T47D (cell line): Measurements from ENCODE around the gene RCBTB2.
A peak's percentile ranks its signal among the peaks of the same experiment; 100 is the strongest.
"Not testable (repeated sequence)": the region's sequence is repeated elsewhere in the genome, so short reads cannot be mapped to it uniquely, and the experiment has no call there.

Experiments
- DNase-seq, 2 experiments: peaks; one replicate each; pipeline versions ENCODE4 v3.0.0 to v3.0.0-alpha.2; 2011 to 2012; ENCODE audit warnings: low read depth in 1 of 2, low spot score in 1 of 2
- JUND ChIP-seq: IDR thresholded peaks from 2 replicates; pipeline ENCODE4 v1.6.1; 2012; ENCODE audit warnings: low read depth
- in situ Hi-C: cut with HindIII; loops from 2 replicates; pipeline ENCODE4 v1.10.0; 2016; ENCODE audit warnings: low sequenced_read_pairs, low pct_unique_long_range_greater_than_20kb

RCBTB2 gene

GRCh38 chr13:48532506-48533499 lies at the start of gene RCBTB2:
RCBTB2 (minus strand) TSS chr13:48533080; CDS start chr13:48521939, 11,141 bp downstream.
- peak; percentile 88 to 94 for DNase-seq
- no peak for TF ChIP-seq JUND
- in situ Hi-C loops = no loop called here

GRCh38 chr13:48582084-48582483 lies 49.2 kb upstream of the RCBTB2 start:
- no peak for DNase-seq
- no peak for TF ChIP-seq JUND
- in situ Hi-C loops = no loop called here

DNA sequence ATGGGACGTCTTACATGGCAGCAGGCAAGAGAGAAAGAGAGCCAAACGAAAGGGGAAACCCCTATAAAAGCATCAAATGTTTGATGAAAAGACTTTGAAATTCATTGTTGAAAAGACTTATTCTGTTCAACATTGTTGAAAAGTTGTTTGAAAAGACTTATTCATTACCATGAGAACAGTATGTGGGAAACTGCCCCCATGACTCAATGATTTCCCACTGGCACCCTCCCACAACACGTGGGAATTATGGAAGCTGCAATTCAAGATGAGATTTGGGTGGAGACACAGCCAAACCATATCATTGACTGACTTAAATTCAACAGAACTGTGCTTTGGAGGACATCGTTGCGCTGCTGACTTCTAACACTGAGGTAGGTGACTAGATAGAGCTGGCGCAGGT lies 48.0 kb upstream of the RCBTB2 start:
- TF ChIP-seq JUND = no peak
- in situ Hi-C loops = no loop called here
- DNase-seq = no peak

DNA sequence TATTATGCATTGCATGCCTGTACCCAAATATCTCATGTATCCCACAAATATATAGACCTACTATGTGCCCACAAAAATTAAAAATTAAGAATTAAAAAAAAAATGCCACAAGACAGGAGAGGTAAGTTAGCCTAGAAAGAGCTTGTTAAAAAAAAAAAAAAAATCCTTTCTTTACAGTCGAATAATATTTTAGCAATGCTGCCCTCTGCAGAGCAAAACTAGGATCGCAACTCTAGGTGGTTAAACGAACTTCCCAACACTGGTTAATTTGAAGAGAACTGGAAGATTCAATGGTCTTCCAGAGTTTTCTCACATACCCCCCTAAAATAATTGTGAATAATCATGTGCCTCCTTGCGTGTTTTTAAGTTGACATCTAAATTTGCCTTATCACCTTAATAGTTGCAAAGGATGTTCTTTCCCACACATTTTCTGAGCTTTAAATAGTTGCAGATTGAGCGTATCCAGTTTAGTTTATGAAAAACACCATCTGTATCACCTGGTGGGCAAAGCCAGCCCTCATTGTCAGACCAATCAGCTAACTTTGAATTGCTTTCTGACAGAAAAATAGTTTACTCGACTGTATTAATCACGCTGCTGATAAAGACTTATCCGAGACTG lies 47.4 kb upstream of the RCBTB2 start:
- peak in 1 of 2 experiments; percentile 69 for DNase-seq
- no peak for TF ChIP-seq JUND
- in situ Hi-C loops = no loop called here

DNA sequence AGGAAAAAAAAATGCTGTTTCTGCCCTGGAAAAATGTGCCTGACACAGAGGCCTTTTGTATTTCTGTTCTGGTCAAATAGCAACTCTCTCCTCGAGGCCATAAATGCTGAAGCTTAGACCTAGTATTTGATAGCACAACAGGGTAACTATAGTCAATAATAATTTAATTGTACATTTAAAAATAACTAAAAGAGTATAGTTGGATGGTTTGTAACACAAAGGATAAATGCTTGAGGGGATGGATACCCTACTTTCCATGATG lies 47.0 kb upstream of the RCBTB2 start:
- in situ Hi-C loops, DNase-seq: not testable (repeated sequence)

- DNase-seq = no peak
- no peak for TF ChIP-seq JUND
- in situ Hi-C loops = no loop called here
Observed at GRCh38 chr13:48579165-48579918, 46.5 kb upstream of the RCBTB2 start.

GRCh38 chr13:48578516-48579164 lies 45.8 kb upstream of the RCBTB2 start:
- in situ Hi-C loops = no loop called here
- TF ChIP-seq JUND = no peak
- no peak for DNase-seq

DNA sequence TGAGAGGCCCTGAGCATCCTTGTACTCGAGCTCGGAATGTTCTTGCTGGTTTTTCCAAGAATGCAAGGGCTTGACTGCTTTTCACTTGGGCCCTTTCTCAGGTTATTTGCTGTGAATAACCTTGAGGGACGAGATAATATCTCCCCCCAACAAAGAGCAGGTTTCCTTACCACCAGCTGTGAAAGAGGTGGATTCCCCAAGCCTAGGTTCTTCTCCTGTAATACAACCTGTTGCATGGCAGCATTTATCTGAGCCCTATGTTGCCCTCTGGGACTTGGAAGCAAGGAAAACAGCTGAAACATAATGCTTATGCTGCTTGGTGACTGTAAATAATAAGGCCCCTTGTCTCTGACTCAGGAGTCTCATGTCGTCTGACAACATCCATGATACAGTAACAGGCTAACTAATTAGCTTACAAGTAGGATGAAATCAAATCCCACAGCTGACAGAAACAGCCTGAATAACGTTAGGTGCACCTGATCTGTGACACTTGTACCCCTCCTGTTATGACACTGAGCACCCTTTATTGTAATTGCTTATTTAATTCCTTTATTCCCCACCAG lies 43.6 kb upstream of the RCBTB2 start:
- no peak for DNase-seq
- in situ Hi-C loops = no loop called here
- TF ChIP-seq JUND = no peak

DNA sequence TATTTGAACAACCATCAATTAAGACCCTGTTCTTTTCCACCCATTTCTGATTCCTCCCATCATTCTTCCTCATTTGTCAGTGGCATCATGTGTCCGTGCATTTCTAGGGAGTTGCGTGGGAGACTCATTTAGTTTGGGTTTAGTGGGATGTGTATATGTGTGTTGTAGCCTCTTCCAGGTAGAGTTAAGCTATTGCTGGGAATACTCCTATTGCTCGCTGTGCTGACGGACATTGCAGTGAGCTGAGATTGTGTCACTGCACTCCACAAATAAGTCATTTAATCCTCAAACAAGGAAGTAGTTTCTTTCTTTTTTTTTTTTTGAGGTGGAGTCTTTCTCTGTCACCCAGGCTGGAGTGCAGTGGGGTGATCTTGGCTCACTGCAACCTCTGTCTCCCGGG lies 42.2 kb upstream of the RCBTB2 start:
- no peak for TF ChIP-seq JUND
- in situ Hi-C loops = no loop called here

DNA sequence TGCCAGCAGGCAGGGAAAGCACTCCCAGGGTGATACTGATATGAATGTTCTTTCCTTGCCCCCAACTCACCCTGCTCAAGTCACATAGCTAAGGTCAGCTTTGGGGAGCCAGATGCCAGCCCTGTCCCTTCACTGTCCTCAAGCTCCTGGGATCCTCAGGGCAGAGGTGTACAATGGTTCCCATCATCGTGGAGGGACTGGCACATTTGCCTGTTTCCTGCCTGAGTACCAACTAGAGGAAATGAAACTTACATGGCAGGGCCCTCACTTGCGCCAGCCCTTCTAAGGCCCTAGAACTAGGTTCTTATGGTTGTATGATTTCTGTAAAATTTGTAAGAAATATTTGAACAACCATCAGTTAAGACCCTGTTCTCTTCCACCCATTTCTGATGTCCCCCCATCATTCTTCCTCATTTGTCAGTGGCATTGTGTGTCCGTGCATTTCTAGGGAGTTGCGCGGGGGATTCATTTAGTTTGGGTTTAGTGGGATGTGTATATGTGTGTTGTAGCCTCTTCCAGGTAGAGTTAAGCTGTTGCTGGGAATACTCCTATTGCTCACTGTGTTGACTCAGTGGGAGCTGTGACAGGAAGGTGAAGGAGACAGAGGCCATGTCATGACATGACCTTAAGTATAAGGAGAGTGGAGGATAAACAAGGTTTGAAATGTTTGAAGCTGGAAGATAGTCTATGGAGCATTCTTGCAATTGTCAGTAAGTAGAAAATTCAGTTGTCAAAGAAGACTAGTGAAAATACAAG lies 41.3 kb upstream of the RCBTB2 start:
- in situ Hi-C loops = no loop called here
- no peak for DNase-seq
- no peak for TF ChIP-seq JUND

More for the DNA sequence above, 42.2 kb upstream of the RCBTB2 start:
- DNase-seq = no peak

- no peak for DNase-seq
- in situ Hi-C loops = no loop called here
- no peak for TF ChIP-seq JUND
Observed at GRCh38 chr13:48573213-48574007, 40.5 kb upstream of the RCBTB2 start.
